MM.1S (cell line): ENCODE measurements around the gene RNF152.
A peak's percentile ranks its signal among the peaks of the same experiment; 100 is the strongest.

Experiments used
- DNase-seq: peaks from one replicate; pipeline ENCODE4 v3.0.0-alpha.2; 2015
- H2AFZ ChIP-seq: fragments of 300-600 bp; sonication (generic); 2 replicates; pipeline ENCODE4 v1.6.0; 2016; ENCODE audit warnings: antibody characterized with exemption, low read length
- H3F3A ChIP-seq: fragments of 300-600 bp; sonication (generic); 2 replicates; pipeline ENCODE4 v1.6.1; 2016; ENCODE audit warnings: mild to moderate bottlenecking, antibody characterized with exemption, low read length, moderate library complexity, mixed read lengths; ENCODE audit not compliant: insufficient read depth
- H3K27ac ChIP-seq: fragments of 300-600 bp; sonication (generic); 2 replicates; pipeline ENCODE4 v1.5.1; 2016; ENCODE audit warnings: mild to moderate bottlenecking, low read length
- H3K27me3 ChIP-seq: fragments of 300-600 bp; sonication (generic); replicated peaks from 2 replicates; pipeline ENCODE4 v1.6.0; 2016; ENCODE audit warnings: low read length; ENCODE audit not compliant: insufficient read depth
- H3K36me3 ChIP-seq: fragments of 300-600 bp; sonication (generic); replicated peaks from 2 replicates; pipeline ENCODE4 v1.6.1; 2016; ENCODE audit warnings: mild to moderate bottlenecking, low read length, mixed read lengths; ENCODE audit not compliant: insufficient read depth
- H3K4me1 ChIP-seq: fragments of 300-600 bp; sonication (generic); 2 replicates; pipeline ENCODE4 v1.6.1; 2016; ENCODE audit warnings: low read length, mixed read lengths
- H3K4me2 ChIP-seq: fragments of 300-600 bp; sonication (generic); 2 replicates; pipeline ENCODE4 v1.6.0; 2016; ENCODE audit warnings: low read depth, low read length
- H3K4me3 ChIP-seq: fragments of 300-600 bp; sonication (generic); 2 replicates; pipeline ENCODE4 v1.5.1; 2016; ENCODE audit warnings: low read length, mixed read lengths
- H3K79me2 ChIP-seq: fragments of 300-600 bp; sonication (generic); 2 replicates; pipeline ENCODE4 v1.6.1; 2016; ENCODE audit warnings: mixed run types, low read length, mixed read lengths
- H3K9ac ChIP-seq: fragments of 300-600 bp; sonication (generic); 2 replicates; pipeline ENCODE4 v1.6.1; 2016; ENCODE audit warnings: low read length, mixed read lengths
- H3K9me2 ChIP-seq: fragments of 300-600 bp; sonication (generic); replicated peaks from 2 replicates; pipeline ENCODE4 v1.6.1; 2016; ENCODE audit warnings: mild to moderate bottlenecking, low read length, mixed read lengths; ENCODE audit not compliant: insufficient read depth
- H3K9me3 ChIP-seq: fragments of 300-600 bp; sonication (generic); replicated peaks from 2 replicates; pipeline ENCODE4 v1.6.1; 2016; ENCODE audit warnings: mild to moderate bottlenecking, low read length, mixed read lengths; ENCODE audit not compliant: insufficient read depth
- H4K20me1 ChIP-seq: fragments of 300-600 bp; sonication (generic); 2 replicates; pipeline ENCODE4 v1.6.1; 2016; ENCODE audit warnings: mild to moderate bottlenecking, low read length, moderate library complexity, mixed read lengths; ENCODE audit not compliant: insufficient read depth
- CTCF ChIP-seq: fragments of 300-600 bp; sonication (generic); IDR thresholded peaks from 2 replicates; pipeline ENCODE4 v1.5.1; 2016; ENCODE audit warnings: antibody characterized with exemption, low read length, mixed read lengths
- EZH2 ChIP-seq: fragments of 300-600 bp; sonication (generic); optimal IDR thresholded peaks from 2 replicates; pipeline ENCODE3; 2017; ENCODE audit warnings: low read depth, mild to moderate bottlenecking, antibody characterized with exemption, low read length, mixed read lengths
- EZH2phosphoT487 ChIP-seq: fragments of 300-600 bp; sonication (generic); IDR thresholded peaks from 2 replicates; pipeline ENCODE4 v1.6.1; 2018; ENCODE audit warnings: antibody characterized with exemption, low read length

RNF152 gene

GRCh38 chr18:61892683-61893308 is at the start of gene RNF152:
RNF152 (minus strand) TSS chr18:61893007; CDS start chr18:61816463, 76,544 bp downstream.
- Histone ChIP-seq H3F3A (no peaks in the 10 kb centered on the region), H3K9me3 (no peaks in the 10 kb centered on the region), H2AFZ (peak within 1 kb of the TSS; percentile 77), H4K20me1 (no peaks in the 10 kb centered on the region), H3K79me2 (no peaks in the 10 kb centered on the region), H3K27me3 (peaks cover 5% of the 10 kb centered on the region; the same call in 1 of the 2 replicates), H3K4me2 (peak within 1 kb of the TSS; percentile 99), H3K9me2 (no peaks in the 10 kb centered on the region), H3K27ac (no peak within 1 kb of the TSS), H3K9ac (peak within 1 kb of the TSS; percentile 37; the same call in 1 of the 2 replicates), H3K4me1 (0 out of 2 replicates have a peak, but pooled peaks cover 3% of the 10 kb centered on the region), H3K4me3 (peak within 1 kb of the TSS; percentile 69), H3K36me3 (no peaks in the 10 kb centered on the region)
- TF ChIP-seq CTCF (no peak), EZH2 (no peak), EZH2phosphoT487 (no peak)
- no peak for DNase-seq

GRCh38 chr18:61941948-61942471 is 49.2 kb upstream of the RNF152 start:
- Histone ChIP-seq H3K9ac (no peak overlapping the region), H4K20me1 (no peaks in the 10 kb centered on the region), H3K79me2 (no peaks in the 10 kb centered on the region), H3K27ac (no peak overlapping the region), H3K4me2 (no peak overlapping the region), H3K9me2 (no peaks in the 10 kb centered on the region), H3K9me3 (no peaks in the 10 kb centered on the region), H3F3A (no peaks in the 10 kb centered on the region), H3K36me3 (no peaks in the 10 kb centered on the region), H3K4me3 (no peak overlapping the region), H2AFZ (no peak overlapping the region), H3K27me3 (no peaks in the 10 kb centered on the region), H3K4me1 (no peaks in the 10 kb centered on the region)
- DNase-seq: no peak
- no peak for TF ChIP-seq EZH2

- no peak overlapping the region for H3K4me3 ChIP-seq
- H3K79me2 ChIP-seq: no peaks in the 10 kb centered on the region
- H3K27ac ChIP-seq: no peak overlapping the region
- H3K9me2 ChIP-seq: no peaks in the 10 kb centered on the region
- no peaks in the 10 kb centered on the region for H3F3A ChIP-seq
- H3K4me1 ChIP-seq: no peaks in the 10 kb centered on the region
- H3K9ac ChIP-seq: no peak overlapping the region
- H3K4me2 ChIP-seq: no peak overlapping the region
- H2AFZ ChIP-seq: no peak overlapping the region
- no peaks in the 10 kb centered on the region for H3K27me3 ChIP-seq
- DNase-seq: no peak
- no peaks in the 10 kb centered on the region for H3K36me3 ChIP-seq
- no peaks in the 10 kb centered on the region for H3K9me3 ChIP-seq
- H4K20me1 ChIP-seq: no peaks in the 10 kb centered on the region
- TF ChIP-seq EZH2 (no peak), CTCF (no peak), EZH2phosphoT487 (no peak)
These were observed 46.4 kb upstream of the RNF152 start for GRCh38 chr18:61939046-61939674.

GRCh38 chr18:61935362-61935761 is 42.6 kb upstream of the RNF152 start:
- H3K27ac ChIP-seq: no peak overlapping the region
- no peaks in the 10 kb centered on the region for H3K36me3 ChIP-seq
- no peaks in the 10 kb centered on the region for H3F3A ChIP-seq
- no peaks in the 10 kb centered on the region for H3K9me2 ChIP-seq
- H3K4me3 ChIP-seq: no peak overlapping the region
- H3K4me1 ChIP-seq: no peaks in the 10 kb centered on the region
- H3K9me3 ChIP-seq: no peaks in the 10 kb centered on the region
- no peak overlapping the region for H3K9ac ChIP-seq
- DNase-seq: no peak
- no peaks in the 10 kb centered on the region for H3K79me2 ChIP-seq
- H3K4me2 ChIP-seq: no peak overlapping the region
- no peaks in the 10 kb centered on the region for H4K20me1 ChIP-seq
- no peak overlapping the region for H2AFZ ChIP-seq
- no peaks in the 10 kb centered on the region for H3K27me3 ChIP-seq
- TF ChIP-seq CTCF (no peak), EZH2phosphoT487 (no peak), EZH2 (no peak)
